Tongue (tissue), 2 donors: ENCODE data around the gene PLXDC2. TPM values are rescaled to one million over a fixed set of nuclear protein-coding genes. Genes with fewer than 3 reads are reported as not detected.

Experiments used
- DNase-seq: peaks from one replicate; pipeline ENCODE4 v3.0.0-alpha.2; 2015
- total RNA-seq: library from RNA; depleted of rRNA; stranded (reverse); fragments of >200 nt; gene quantifications from one replicate; pipeline ENCODE4 v1.2.3, GENCODE V29; 2014

Gene PLXDC2
- total RNA-seq, 1 donor from 2014 or later = 54.1 TPM

DNA sequence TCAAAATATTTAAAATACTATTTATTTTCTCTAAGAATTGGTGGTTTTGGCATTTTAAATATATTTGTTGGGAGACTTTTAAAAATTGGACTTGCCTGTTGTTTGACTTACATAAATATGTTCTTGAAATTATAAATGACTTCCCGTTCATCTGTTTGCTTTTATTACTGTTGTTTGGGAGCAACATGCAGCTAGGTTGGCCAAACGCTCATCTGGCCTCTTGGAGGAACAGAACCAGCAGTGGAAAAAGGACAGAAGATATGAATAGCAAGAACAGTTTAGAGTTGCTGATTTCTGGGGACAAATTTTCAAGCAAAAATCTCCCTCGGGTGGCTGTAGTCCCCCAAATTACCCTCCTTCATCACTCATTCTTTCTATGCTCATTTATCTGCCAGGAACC is 41.6 kb downstream of the PLXDC2 start:
- no peak for DNase-seq

DNA sequence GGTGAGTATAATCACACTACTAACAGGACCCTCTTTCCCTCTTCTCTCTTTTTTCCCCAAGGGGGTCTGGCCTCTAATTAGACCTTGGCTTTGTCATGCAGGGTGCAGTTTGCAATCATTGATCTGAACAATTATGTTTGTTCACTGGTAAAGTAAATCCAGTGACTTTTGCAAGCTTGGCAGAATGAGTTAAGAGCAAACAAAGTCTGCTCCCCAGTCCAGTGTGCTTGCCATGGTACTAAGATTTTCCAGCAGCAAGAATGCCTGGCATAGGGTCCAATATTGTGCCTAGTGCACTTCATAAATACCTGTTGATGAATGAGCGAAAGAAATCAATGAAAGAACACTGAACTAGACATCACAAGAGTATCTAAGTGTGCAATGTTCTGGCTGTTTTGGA is 43.9 kb downstream of the PLXDC2 start:
- no peak for DNase-seq

DNA sequence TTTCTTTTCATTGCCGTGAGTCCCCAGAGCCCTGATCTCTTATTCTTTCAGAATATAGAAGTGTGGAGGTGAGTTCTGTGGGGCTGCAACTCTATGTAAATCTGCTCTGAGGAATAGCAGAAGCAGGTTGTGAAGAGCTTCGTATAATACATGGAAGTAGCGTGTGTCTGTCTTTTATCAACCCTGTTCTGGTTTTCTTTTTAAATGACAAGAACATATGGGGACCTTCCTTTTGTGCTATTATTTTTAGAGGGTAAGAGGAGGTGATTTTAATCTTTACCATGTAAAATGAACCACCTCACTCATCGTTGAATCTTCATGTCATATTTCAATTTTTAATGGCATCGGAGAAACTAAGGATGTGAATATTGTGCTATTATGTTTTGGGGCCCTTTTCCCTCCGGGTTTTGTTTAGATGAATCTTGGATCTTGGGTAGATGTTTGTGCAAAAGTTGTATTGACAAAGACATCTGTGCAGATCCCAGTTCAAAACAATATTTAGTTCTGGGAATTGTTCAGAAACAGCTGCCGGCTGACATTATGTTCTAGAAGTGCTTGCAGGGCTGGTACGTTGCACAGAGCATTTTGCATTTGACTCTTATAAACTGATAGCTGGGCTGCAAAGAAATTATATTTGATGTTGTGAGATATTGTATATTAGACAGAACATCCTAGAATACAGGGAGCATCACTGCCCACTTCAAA is 46.7 kb downstream of the PLXDC2 start:
- peak; percentile 83 for DNase-seq

DNA sequence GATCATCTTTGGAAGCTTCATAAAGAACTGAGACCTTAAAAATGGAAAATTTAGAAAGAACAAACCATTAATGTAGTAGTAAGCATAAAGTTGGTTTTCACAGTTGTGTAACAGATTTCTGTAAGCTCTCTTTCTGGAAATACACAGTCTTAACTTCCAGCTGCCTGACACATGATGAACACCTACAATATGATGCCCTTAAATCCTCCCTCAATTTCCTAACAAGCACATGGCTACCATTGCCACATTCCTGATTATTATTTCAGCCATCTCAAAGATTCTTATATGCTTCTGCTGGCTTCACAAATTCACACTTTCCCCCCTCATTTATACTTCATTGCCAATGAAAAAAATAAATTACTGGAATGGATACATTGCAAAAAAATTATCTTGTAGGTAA is 49.4 kb downstream of the PLXDC2 start:
- DNase-seq = no peak

DNA sequence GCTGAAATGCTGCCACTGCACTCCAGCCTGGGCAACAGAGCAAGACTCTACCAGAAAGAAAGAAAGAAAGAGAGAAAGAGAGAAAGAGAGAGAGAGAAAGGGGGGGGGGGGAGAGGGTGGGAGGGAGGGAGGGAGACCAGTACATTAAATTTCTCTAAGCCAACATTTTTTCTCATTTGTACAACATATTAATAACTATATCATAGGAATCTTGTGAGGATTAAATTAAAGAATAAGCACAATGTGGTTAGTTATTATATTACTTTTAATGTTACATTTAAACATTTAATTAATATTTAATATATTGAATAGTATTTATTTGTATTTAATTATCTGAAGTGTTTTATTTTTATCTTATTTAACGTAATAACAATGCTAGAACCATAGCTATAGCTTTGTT is 53.1 kb downstream of the PLXDC2 start:
- DNase-seq = no peak

DNA sequence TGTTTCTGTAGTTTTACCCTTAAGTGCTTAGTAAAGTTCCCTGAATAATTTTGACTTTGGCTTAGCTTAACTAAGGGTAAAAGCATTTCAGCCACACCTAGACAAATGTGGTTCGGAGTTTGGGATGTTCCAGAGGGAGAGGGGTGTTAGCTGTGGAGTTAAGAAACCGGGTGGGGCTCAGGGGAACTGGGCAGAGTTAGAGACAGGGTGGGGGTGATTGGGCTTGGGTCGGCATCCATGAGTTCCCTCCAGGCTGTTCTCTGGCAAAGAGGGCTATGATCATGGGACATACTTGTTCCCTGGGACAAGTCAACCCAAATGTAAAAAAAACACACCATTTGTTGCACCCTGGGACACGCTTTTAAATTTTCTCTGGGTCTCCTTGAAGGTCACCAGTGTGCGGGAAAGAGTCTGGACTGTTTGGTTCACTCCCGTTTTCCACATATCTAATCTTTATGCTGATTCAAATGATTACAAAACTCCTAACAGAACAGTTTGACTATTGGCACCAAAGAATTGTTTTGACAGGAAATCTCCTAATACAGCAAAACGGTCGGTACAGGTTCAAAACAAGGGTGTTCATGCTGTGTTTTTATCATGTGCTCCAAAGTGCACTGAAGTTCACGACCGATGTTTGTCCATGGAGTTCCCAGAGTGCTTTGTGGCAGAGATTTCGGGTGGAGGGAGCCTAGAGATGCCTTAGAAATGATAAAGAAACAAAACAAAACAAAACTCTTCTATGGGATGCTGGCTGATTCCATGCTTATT is 56.5 kb downstream of the PLXDC2 start:
- no peak for DNase-seq

DNA sequence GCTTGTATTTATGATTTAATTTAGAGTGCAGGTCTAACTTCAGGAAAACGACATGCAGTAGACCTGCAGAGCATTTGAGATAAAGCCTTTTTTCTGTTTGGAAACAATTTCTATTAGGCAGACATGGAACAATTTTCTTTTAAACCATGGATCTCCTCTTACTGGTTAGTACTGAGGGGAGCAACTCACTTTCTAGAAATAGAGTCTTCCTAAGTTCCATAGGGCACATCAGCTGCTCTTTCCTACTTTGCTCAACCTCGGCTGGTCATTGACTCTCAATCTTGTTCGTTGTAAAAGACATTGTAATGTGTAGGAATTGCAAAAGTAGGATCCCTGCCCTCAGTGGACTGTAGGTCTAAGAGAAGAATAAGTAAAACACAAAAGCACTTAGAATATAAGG is 58.0 kb downstream of the PLXDC2 start:
- DNase-seq = no peak

DNA sequence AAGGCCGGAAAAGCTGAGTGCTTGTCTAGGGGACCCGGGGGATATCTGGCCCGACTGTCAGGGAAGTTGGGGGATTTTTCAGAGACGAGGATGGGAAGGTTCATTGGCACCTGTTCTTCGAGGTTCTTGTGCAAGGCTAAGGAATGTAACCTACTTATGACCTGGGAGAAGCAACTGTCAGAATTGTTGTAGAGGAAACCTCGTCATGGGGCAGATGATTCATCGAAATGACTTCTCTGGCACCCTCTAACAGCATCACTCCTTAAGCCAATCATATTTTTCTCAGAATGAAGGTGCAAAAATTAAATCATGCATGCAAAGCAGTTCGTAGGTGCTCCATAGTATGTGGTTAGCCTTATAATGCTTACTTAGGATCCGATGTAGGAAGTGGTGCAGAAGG is 58.6 kb downstream of the PLXDC2 start:
- no peak for DNase-seq

DNA sequence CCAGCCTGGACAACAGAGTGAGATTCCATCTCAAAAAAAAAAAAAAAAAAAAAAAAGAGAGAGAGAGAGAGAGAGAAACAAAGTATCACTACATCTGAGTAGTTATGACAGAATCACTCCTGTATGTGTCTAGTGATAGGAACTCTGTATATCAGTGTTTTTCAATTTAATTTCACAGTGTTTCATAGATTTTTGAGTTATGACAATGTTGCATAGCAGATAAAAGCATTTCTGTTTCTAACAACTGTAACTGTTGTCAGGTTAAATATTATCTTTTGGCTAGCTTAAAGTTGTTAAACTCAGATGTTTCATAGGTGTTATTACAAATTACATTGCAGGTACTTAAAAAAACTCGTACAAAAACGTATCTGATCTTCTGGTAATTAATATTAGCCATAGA is 60.3 kb downstream of the PLXDC2 start:
- no peak for DNase-seq

DNA sequence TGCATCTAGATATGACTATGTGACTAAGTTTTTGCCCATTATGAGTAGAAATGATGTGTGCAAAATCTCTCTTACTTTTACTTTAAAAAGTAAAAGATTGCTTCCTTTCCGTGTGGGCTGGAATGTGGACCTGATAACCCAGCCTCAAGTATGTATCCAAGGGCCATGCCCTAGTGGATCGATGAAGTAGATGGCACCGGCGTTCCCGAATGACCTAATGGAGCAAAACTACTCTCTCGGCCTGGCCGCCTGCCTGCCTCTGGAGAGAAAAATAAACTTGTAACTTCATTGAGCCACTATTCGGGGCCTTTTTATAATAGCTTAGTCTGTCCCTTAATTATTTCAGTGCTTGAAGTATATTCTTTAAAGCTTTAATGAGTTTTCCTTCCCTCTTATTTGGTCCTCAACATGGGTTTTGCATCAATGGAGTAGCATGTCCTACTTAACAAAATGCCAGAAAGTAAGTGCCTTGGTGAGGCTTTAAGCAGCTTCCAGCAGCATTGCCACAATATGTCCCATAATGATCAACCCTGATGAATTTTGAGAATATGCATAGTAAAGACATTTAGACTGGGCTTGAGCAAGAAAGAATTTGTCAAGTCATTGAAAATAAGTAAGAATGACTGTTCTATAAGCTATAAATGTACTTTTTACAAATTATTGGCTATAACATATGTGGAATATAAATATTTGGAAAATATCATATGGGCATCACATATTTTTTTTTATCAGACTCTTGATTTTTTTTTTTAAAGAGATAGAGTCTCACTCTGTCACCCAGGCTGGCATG is 61.4 kb downstream of the PLXDC2 start:
- DNase-seq = no peak

DNA sequence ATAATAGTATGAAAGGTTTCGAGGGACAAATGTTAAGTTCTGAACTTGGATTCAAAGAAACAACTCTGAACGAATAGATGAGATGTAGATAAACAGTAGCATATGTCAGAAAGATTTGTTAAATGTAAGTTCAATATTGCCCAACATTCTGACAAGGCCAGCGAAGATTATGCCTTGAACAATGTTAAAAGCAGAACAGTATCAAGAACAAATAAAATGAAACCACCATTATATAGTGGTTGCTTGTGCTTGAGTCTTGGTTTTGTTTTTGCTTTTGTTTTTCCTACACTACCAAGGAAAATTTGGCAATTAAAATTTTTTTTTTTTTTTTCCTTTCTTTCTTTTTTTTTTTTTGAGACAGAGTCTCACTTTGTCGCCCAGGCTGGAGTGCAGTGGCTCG is 66.4 kb downstream of the PLXDC2 start:
- DNase-seq = no peak

DNA sequence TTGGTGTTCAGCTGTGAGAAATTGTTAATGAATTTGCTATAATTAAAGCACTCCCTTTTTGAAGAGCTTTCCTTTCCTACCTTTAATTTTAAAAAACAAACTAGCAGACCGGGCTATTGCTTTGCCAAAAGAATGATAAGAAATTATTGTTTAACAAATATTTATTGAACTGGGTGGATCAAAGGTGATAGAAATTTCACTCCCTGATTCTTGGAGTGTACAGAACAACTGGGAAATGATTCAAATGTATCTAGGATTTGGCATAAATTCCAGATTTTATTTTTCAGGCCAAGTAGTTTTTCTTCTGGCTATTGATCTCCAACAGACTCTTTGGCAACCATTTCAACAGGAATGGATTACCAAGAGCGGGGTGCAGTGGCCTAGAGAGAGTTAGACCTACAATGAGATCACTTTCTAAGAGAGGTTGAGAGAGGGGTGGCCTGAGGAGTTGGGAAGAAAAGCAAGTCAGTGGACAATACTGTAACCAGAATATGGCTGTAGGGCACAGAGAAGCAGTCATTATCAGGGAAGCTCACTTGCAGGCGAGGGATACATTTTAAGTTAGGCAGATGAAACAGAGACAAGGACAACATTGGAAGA is 71.9 kb downstream of the PLXDC2 start:
- DNase-seq = no peak

DNA sequence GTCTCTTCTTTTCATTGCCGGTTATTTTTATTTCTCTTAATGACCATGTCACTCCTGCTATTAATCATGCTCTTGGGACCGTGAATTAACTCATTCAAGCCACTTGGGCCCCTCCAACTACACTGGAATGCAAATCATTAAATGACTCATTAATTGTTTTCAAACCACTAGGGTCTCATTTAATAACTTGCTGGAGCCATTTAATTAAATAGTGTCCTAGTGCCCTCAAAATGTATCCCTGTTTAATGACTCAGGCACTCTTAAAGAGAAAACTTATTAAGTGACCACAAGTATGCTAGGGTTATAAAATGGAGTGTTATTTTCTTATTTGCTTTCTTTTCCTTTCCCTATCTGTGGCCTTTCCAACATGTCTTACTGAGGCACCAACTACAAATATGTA is 73.0 kb downstream of the PLXDC2 start:
- DNase-seq = no peak

DNA sequence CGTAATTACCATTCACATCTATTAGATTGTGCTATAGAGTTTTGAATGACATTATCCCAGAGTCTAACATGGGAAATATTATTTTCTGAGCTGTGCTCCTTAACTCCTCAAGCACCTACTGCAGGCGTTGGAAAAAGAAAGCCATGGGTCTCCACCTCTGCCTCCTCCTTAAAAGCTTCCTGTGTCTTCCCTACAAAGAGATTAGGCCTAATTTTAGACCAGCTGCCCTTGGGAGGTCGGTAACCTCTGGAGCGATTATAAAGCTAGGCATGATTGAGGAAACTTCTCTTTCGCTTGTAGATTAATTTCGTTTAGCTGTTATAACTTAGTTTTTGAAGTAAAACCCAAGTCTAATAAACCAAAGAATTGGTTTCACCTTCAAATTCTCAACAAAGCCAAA is 75.2 kb downstream of the PLXDC2 start:
- no peak for DNase-seq

DNA sequence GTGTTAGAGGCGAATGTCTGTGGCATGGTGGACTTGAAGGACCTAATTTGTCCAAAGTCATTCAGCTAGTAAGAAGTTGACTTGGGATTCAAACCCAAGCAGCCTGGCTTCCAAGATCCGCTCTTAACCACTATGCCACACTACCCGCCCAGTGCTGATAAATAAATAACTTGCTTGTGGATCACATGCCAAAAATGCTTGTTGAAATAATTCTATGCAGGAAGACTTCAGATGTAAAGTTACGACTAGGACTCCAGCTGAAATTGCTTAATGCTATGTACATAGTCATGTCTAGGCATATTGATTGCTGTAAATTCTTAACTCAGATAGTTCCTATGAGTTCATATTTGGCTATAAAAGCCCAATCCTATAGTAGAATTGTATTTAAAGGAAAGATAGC is 76.0 kb downstream of the PLXDC2 start:
- DNase-seq = no peak

DNA sequence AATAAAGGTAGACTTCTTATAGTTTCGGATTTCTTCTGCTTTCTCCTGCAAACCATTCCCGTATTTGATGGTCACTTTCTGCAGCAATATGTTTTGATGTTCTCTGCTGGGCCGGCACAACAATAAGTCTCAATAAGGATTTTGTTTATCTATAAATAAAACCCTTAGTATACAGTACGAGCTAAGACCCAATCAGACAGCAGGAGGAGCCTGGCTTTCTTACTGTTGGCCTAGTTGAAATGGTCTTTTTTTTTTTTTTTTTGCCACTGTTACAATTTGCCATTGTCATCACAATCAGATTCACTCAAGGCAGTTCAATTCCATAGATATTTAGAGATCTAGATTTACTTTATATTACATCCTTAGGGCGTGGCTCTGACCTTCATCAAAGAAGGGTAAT is 76.4 kb downstream of the PLXDC2 start:
- no peak for DNase-seq

DNA sequence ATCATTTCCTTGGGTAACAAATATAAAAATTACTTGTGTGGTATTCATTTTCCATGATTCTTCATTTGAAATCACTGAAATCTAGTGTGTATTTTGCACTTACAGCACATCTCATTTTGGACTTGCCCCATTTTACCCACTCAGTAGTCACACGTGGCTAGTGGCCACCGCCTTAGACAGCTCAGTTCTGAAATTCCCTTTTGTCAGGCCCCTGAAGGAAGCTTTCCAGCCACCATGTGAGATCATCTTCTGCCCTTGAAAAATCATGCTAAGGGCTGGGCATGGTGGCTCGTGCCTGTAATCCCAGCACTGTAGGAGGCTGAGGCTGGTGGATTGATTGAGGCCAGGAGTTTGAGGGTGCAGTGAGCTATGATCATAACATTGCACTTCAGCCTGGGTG is 79.3 kb downstream of the PLXDC2 start:
- no peak for DNase-seq

DNA sequence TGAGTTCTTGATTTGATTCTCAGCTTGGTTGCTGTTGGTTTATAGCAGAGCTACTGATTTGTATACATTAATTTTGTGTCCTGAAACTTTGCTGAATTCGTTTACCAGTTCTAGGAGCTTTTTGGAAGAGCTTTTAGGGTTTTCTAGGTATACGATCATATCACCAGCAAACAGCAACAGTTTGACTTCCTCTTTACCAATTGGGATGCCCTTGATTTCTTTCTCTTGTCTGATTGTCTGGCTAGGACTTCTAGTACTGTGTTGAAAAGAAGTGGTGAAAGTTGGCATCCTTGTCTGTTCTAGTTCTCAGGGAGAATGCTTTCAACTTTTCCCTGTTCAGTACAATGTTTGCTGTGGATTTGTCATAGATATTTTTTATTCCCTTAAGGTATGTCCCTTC is 86.2 kb downstream of the PLXDC2 start:
- DNase-seq = no peak

DNA sequence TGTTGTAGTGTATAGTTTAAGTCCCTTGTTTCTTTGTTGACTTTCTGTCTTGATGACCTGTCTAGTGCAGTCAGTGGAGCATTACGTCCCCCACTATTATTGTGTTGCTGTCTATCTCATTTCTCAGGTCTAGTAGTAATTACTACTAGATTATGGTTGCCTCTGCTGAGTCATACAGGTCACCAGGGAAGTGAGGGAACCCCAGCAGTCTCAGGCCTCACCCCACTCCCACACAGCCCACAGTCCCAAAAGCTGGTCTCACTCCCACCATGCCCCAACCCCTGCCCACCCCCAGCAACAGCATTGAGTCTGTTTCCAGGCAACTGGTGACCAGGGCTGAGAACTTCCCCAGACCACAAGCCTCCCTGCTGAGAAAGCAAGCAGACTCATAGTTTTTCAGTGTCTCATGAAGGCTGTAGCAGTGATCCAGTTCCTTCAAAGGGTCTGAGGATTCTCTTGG is 88.0 kb downstream of the PLXDC2 start:
- DNase-seq = no peak

DNA sequence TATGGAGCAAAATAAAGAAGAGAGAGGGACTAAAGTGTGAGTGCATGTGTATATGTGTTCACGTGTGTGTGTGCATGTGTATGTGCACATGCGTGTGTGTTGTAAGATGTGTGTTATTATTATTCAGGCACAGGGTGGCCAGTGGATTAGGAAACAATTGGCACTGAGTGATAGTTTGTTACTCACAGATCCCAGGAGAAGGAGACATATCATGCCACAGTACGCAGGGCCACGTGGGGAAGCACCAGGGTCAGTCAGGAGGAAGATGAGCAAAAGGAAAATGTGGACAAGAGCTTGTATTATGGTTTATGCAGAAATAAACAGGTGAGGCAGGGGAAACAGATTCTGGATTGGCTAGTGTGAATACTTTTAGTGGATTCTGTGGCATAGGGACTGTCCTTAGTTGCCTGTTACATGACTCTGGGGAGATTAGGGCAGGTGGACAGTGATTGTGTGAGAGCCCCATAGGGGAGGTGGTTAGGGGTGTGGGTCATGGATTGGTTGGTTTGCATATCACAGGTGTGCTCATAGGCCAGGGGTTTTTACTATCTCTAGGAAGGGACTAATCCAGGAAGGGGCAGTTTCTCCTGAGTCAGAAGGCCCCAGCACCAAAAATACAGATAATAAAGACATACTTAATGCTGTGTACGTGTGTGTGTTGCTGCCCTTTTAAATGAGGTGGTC is 90.0 kb downstream of the PLXDC2 start:
- no peak for DNase-seq

DNA sequence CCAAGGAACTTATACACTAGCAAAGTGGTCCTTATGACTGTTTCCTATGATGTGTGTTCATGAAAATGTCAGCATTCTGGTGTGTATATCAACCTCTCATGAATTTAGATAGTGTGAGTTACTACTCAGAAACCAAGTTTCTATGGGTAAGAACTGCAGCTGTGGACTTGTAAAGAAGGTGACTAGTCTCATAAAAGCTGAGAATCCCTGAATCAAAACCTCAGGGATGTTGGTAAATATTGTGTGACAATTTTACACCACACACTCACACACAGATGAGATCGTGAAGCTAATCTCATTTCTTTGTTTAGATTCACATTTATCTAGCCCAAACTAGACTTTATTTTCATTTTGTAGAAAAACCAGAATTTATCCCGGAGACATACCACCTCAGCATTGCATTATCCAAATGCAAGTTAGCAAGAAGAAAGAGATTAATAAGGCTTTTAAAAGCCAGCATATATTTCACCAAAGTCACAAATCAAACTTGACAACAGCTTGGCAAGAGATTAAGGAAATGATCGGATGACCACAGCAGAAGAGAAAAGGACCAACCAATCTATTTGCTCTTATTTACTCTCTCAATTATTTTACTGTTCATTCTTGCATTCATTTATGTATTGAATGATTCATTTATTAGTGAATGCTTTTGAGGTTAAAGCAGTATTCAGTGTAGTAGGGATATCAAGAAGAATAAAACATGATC is 92.9 kb downstream of the PLXDC2 start:
- no peak for DNase-seq

DNA sequence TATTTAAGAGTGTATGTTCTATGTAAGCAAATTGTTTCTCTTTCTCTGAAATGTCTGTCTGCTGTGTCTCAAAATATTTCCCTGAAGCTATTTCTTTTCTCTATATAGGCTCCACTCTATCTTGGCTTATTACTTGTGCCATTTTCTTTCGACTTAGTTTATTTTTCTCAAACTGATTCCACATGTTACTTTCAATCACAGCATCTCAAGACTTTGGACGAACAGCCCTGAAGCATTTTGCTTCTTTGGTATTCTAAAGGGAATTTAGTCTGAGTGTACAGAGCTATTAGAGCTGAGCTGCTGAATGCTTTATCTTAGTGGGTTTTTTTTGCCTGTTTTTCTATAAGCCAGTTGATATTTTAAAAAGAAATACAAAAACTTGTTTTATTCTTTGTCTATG is 95.7 kb downstream of the PLXDC2 start:
- DNase-seq = no peak
